ENCODE data around the gene CSNK1A1.

DNA sequence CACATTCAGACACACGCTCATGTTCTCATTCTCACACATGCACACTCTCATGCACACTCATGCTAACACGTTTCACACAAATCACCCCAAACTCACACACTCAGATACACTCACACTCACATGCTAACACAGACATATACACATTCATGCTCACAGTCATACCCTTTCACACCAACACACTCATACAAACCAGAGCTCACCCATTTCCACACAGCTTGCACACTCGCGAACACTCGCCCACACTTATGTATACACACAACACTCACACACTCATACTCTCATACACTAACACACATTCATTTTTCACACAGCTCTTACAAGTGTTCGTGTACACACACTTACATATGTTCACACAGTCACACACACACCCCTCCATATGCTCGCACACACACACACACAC lies 108.0 kb downstream of the CSNK1A1 start:
- TF ChIP-seq SPI1 (IDR thresholded peaks at IDR 0.05; ENCODE audit: low read depth, low read length) = no peak
- no peak for TF ChIP-seq POLR2A (IDR thresholded peaks at IDR 0.05; ENCODE audit: low read depth, low read length)
- TF ChIP-seq POLR2AphosphoS5 (IDR thresholded peaks at IDR 0.05; ENCODE audit: low read depth, low read length) = no peak
- no peak for TF ChIP-seq TAF1 (IDR thresholded peaks at IDR 0.05; ENCODE audit: low read depth, low read length)
- no peak for TF ChIP-seq POU2F2 (IDR thresholded peaks at IDR 0.05; ENCODE audit: low read depth, low read length)
- TF ChIP-seq PAX5 (IDR thresholded peaks at IDR 0.05; ENCODE audit: insufficient read depth, low read length, severe bottlenecking) = no peak

All from GM12891 (cell line).